HG02798 (cell line): ENCODE results near the gene ENG.

Source experiments
- ATAC-seq: cut with Tn5 transposase; IDR thresholded peaks from one replicate; pipeline ENCODE4 v1.9.1; 2021; ENCODE audit warnings: mild to moderate bottlenecking; ENCODE audit not compliant: unreplicated experiment, poor library complexity

Gene ENG

GRCh38 chr9:127780126-127780885 is 74.2 kb downstream of the ENG start:
- ATAC-seq: no peak

DNA sequence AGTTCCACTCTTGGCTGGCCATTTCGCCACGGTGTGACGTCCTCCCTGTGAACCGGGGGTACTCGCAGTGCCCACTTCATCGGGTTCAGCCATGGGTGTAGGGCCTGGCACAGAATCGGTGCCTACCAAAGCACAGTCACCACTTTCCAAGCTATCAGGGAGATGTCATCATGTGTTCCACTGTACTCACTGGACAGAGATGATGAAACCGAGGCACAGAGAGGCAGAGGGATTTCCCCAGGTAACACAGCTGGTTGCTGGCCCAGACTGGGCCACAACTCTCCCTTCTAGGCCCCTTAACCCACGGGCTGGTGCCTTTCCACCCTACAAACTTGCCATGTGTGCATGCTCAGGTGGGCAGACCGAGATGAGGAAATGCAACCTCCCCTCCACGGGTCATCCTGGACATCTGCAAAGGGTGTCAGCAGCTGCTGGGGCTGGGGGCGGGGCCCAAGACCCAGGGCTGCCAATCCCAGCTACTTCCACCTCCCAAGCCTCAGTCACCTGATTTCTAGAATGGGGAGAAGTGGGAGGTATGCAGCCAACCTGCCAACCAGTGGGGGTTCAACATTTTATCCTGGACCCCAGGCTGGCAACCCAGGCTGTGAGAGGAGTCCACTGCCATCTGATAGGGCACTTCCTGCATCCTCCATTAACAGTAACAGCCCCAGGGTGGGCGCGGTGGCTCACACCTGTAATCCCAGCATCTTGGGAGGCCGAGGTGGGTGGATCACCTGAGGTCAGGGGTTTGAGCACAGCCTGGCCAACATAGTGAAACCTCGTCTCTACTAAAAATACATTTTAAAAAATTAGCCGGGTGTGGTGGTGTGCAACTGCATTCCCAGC is 75.1 kb downstream of the ENG start:
- ATAC-seq: peak; percentile 65

DNA sequence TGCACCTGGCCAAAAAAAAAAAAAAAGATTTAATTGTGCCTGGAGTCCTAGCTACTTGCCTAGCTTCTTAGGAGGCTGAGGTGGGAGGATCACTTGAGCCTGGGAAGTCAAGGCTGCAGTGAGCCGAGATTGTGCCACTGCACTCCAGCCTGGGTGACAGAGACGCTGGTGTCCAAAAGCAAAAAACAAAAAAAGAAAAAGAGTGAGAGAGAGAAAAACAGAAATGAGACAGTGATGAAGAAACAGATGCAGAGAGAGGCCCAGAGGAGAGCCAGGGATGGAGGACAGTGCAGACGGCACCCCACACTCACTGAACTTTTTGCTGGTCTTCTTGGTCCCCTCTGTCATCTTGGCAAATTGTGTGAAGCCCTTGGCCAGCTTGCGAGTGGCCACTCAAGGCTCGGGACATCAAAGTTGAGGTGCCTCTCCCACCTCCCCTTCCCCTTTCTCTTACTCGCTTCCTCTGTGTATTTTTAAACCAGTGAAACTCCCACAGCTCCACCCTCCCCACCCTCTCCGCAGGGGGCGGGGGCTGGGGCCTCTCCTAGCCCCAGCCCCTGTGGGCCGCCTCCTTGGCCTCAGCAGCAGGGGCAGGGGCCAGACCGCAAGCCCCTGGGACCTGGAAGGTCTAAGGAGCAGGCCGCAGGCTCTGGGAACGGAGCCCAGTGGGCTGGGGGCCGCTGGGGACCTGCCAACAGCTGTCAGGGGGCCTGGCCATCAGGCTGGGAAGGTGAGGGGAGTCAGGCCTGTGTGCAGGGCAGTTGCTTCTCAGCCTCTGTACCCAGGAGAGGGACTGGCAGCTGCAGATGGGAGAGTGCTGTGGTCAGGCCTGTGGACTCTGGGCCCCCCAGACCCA is 76.0 kb downstream of the ENG start, which contains the start of gene SH2D3C:
Gene SH2D3C (minus strand): TSS at position 387 of the 856 bp plus-strand sequence. CDS start 39 bp downstream, at position 348.
- peak; percentile 38 for ATAC-seq

- ATAC-seq: no peak
These were observed 77.0 kb downstream of the ENG start for GRCh38 chr9:127777368-127777980.

GRCh38 chr9:127776924-127777289 is 77.6 kb downstream of the ENG start:
- no peak for ATAC-seq

DNA sequence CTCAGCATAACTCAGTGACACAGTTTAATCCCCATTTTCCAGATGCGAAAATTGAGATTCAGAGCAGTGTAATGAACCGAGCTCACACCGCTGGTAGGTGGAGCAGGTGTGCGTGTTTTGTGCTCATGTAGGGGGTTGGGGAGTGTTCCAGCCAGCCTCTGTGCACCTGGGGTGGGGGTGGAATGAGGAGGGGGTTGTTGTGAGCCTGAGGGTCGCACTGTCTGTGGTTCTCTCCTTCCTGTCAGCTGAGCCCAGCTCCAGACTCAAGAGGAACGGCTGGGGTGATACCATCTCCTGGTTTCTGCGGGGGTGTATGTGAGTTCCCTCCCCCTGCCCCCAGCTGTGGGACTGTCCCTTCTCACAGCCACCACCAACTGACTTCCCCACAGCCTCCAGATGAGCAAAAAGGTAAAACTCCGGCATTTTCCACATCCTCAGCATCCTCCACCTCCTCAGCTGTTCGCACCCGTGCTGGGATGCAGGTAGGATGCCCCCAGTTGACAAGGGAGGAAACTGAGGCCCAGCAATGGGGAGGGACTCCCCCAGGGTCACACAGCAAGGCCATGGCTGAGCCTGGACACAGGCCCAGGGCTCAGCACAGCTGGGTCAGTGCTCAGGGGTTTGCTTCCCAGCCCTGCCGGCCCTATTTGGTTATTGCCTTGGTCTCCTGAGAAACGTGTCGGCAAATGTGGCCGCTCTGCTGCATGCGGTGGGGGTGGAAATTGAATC is 78.1 kb downstream of the ENG start:
- ATAC-seq: peak; percentile 23

- no peak for ATAC-seq
These were observed 80.5 kb downstream of the ENG start for GRCh38 chr9:127773981-127774380.

- no peak for ATAC-seq
These were observed 81.2 kb downstream of the ENG start for GRCh38 chr9:127773272-127773671.

GRCh38 chr9:127772603-127773002 is 81.9 kb downstream of the ENG start:
- no peak for ATAC-seq

DNA sequence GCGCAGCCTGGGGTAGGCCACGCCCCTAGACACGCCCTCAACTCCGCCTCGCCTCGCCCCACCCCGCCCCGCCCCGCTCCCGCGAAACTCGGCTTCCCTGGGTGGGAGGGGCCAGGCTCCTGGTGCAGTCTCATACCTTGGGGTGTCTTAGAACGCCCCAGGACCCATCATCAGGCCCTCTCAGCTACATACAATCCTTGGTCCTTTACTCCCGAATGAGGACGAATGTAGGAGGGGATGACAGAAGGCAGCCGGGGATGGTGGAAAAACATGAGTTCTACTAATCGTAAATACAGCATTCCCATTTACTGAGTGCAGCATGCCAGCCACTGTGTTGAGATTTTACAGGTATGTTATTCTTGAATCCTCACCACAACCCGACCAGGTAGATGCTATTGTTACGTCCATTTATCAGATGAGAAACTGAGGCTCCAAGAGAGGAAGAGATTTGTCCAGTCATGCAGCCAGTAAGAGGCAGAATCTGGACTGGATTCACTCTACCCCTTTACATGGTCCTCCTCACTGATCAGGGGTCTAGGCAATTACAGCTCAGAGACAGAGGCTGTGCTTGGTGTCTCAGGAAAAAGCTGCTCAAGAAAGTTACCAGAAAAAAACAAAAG is 82.8 kb downstream of the ENG start:
- no peak for ATAC-seq

- peak; percentile 89 for ATAC-seq
These were observed 83.4 kb downstream of the ENG start for GRCh38 chr9:127770905-127771569.

DNA sequence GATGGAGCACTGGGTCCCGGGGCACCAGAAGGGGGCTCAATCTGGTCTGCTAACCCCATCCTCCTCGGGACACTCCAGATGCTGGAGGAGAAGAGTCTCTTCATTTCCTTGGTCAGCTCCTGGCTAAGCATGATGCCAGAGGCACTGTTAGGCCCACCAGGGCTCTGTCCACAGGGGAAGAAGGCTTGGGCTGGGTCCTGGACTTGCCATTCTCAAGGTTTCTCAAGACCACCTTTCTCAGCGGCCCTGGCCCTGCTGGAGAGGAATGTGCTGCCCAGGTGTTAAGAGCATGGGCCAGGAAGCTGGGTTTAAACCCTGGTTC is 83.9 kb downstream of the ENG start:
- ATAC-seq: no peak

DNA sequence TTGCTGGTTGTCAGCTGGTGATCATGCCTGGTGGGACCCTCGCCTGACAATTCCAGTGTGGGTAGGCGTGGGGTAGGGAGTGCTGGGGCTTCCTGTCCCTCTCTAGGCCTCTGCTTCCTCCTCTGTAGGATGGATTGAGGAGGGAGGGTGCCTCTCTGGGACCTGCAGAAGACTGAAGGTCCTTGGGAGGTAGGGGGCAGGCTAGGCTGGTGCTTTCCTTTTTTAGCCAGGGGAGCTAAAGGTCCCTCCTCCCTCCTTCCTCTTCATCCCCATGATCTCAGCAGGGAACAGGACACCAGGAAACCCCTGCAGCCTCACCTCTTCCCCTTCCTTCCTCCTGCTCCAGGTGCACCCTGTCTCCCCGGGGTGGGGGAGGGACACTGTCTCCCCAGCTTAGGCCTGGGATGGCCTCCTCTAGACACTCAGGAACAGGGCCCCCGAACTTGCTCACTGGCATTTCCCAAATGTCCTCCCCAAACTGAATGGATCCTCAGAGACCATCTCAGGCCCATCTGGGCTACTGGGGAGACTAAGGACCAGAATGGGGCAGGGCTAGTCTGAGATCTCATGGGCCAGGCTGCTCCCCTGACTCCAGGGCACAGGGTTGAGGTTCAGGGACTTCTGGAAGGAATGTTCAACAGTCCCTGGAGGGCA is 84.4 kb downstream of the ENG start:
- no peak for ATAC-seq

- ATAC-seq: no peak
These were observed 85.4 kb downstream of the ENG start for GRCh38 chr9:127769101-127769500.

- ATAC-seq: no peak
These were observed 85.8 kb downstream of the ENG start for GRCh38 chr9:127768698-127769097.

GRCh38 chr9:127767909-127768331 is 86.5 kb downstream of the ENG start:
- ATAC-seq: no peak

DNA sequence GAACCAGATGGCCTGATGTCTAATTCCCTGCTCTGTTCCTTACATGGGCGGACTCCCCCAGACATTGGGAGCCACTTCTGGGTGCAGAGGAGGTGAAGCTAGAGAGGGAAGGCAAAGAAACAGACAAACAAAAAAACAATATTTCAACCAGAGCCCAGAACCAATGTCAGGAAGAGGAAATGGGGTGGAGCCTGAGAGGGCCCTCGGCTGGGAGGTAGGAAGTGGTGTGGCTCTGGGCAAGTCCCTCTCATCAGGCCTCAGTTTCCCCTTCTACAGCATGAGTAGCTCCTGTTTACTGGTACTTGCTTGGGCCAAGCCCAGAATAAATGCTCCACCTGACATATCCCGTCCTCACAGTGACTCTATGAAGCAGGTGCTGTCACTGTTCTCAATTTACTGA is 87.0 kb downstream of the ENG start:
- no peak for ATAC-seq

DNA sequence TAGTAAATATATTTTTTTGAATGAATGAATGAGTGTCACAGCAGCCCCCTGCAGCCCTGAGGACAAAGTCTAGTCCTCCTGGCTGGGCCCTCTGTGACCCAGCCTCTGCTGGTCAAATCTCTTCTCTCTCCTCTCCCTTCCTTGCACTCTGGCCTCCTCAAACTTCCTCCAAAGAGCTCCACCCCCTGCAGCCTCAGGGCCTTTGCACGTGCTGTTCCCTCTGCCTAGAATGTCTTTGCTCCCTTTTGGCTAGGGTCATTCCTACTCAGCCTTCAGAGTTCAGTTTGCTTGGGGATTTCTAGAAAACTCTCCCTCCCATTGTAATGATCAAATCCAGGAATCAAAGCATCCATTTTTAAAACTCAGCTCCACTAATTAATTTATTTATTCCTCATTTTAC is 89.0 kb downstream of the ENG start:
- ATAC-seq: no peak
